Mesendoderm (in vitro differentiated cells): ENCODE measurements around the gene GPD1.

Experiments used
- DNase-seq: peaks from one replicate; pipeline ENCODE4 v3.0.0; 2013
- H2AK5ac ChIP-seq: 2 replicates; pipeline ENCODE4 v1.6.1; 2013; ENCODE audit warnings: low read length, inconsistent platforms
- H2BK120ac ChIP-seq: 2 replicates; pipeline ENCODE4 v1.6.1; 2013; ENCODE audit warnings: low read depth, mild to moderate bottlenecking, low read length, moderate library complexity, mixed read lengths
- H2BK15ac ChIP-seq: replicated peaks from 2 replicates; pipeline ENCODE4 v1.6.1; 2013; ENCODE audit warnings: low read depth, mild to moderate bottlenecking, moderate library complexity
- H2BK5ac ChIP-seq: 2 replicates; pipeline ENCODE4 v1.6.1; 2013; ENCODE audit warnings: low read length, inconsistent platforms
- H3K18ac ChIP-seq: 2 replicates; pipeline ENCODE4 v1.6.1; 2013; ENCODE audit warnings: mild to moderate bottlenecking, low read length, mixed read lengths
- H3K23ac ChIP-seq: one replicate; pipeline ENCODE4 v1.6.1; 2013; ENCODE audit warnings: low read length
- H3K27ac ChIP-seq: 2 replicates; pipeline ENCODE4 v1.5.1; 2013; ENCODE audit warnings: low read depth, mild to moderate bottlenecking, inconsistent platforms, low read length, moderate library complexity
- H3K27me3 ChIP-seq: 2 replicates; pipeline ENCODE4 v1.6.1; 2013; ENCODE audit warnings: low read length, control low read depth, mild to moderate bottlenecking, inconsistent platforms; ENCODE audit not compliant: insufficient read depth, poor library complexity
- H3K36me3 ChIP-seq: 2 replicates; pipeline ENCODE4 v1.6.1; 2013; ENCODE audit warnings: low read length, inconsistent platforms; ENCODE audit not compliant: control insufficient read depth, insufficient read depth
- H3K4ac ChIP-seq: one replicate; pipeline ENCODE4 v1.6.1; 2013; ENCODE audit warnings: low read depth, mild to moderate bottlenecking, low read length, moderate library complexity
- H3K4me1 ChIP-seq: 2 replicates; pipeline ENCODE4 v1.6.1; 2013; ENCODE audit warnings: low read depth, low read length, inconsistent platforms; ENCODE audit not compliant: control insufficient read depth
- H3K4me2 ChIP-seq: 2 replicates; pipeline ENCODE4 v1.6.1; 2013; ENCODE audit warnings: low read length
- H3K4me3 ChIP-seq: 2 replicates; pipeline ENCODE4 v1.5.1; 2013; ENCODE audit warnings: mild to moderate bottlenecking, low read length
- H3K56ac ChIP-seq: one replicate; pipeline ENCODE4 v1.6.1; 2013; ENCODE audit warnings: low read length
- H3K79me1 ChIP-seq: 2 replicates; pipeline ENCODE4 v1.6.1; 2013; ENCODE audit warnings: low read length, inconsistent platforms
- H3K79me2 ChIP-seq: 2 replicates; pipeline ENCODE4 v1.6.1; 2013; ENCODE audit warnings: mild to moderate bottlenecking, low read length; ENCODE audit not compliant: control insufficient read depth, insufficient read depth
- H3K9ac ChIP-seq: 2 replicates; pipeline ENCODE4 v1.6.1; 2013; ENCODE audit warnings: low read length, inconsistent platforms
- H4K5ac ChIP-seq: one replicate; pipeline ENCODE4 v1.6.1; 2013; ENCODE audit warnings: low read length
- H4K8ac ChIP-seq: one replicate; pipeline ENCODE4 v1.6.1; 2013; ENCODE audit warnings: low read depth, mild to moderate bottlenecking, control low read depth, low read length, moderate library complexity
- WGBS: extraction: QIAGEN DNeasy Blood & Tissue Kit; methylation state at CpG from one replicate; pipeline ENCODE4 v1.1.7; 2013; ENCODE audit warnings: low lambda C conversion rate, missing lambda C conversion rate; ENCODE audit not compliant: insufficient coverage; ENCODE audit errors: extremely low coverage; 5-methylcytosine and 5-hydroxymethylcytosine counted together

The GPD1 gene

DNA sequence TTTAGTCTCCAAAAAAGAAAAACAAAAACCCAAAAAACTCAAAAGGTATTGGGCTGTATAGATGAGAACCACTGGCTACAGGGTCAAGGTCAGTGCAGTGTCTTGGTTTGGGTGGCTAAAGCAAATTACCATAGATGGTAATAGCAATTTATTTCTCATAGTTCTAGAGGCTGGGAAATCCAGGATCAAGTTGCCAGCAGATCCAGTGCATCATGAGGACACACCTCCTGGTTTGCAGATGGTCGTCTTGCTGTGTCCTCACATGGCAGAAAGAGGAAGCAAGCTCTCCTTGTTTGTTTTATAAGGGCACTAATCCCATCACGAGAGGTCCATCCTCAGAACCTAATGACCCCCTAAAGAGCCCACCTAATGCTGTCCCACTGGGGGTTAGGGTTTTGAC lies 19.4 kb downstream of the GPD1 start:
- Histone ChIP-seq H3K56ac (no peak overlapping the region), H2BK5ac (no peak overlapping the region), H2AK5ac (no peak overlapping the region), H3K27me3 (no peaks in the 10 kb centered on the region), H3K4me3 (no peak overlapping the region), H3K9ac (no peak overlapping the region), H2BK15ac (no peak overlapping the region), H3K4ac (no peak overlapping the region), H3K4me2 (no peak overlapping the region), H4K8ac (no peak overlapping the region), H3K79me1 (no peaks in the 10 kb centered on the region), H2BK120ac (no peak overlapping the region), H4K5ac (no peak overlapping the region), H3K23ac (no peak overlapping the region), H3K36me3 (no peaks in the 10 kb centered on the region), H3K4me1 (no peaks in the 10 kb centered on the region), H3K79me2 (no peaks in the 10 kb centered on the region), H3K18ac (no peak overlapping the region), H3K27ac (no peak overlapping the region)
- WGBS = no CpG with 5 or more reads among the region's 2 CpGs
- no peak for DNase-seq

DNA sequence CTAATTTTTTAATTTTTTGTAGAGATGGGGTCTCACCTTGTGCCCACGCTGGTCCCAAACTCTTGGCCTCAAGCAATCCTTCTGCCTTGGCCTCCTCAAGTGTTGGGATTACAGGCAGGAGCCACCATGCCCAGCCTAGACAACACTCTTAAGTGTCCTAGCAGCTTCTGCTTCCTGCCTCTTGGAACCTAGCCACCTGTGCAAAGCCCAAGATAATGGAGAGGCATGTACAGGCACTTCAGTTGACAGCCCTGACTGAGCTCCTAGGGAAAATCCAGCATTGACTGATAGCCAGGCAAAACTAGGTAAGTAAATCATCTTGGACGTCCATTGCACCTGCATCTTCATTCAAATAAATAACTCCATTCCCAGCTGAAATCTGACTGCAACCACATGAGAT lies 23.7 kb downstream of the GPD1 start:
- Histone ChIP-seq H2BK5ac (no peak overlapping the region), H3K9ac (no peak overlapping the region), H3K23ac (no peak overlapping the region), H2AK5ac (no peak overlapping the region), H2BK120ac (no peak overlapping the region), H4K8ac (no peak overlapping the region), H3K4ac (no peak overlapping the region), H3K79me1 (no peaks in the 10 kb centered on the region), H3K27me3 (no peaks in the 10 kb centered on the region), H4K5ac (no peak overlapping the region), H3K79me2 (no peaks in the 10 kb centered on the region), H3K27ac (no peak overlapping the region), H3K4me3 (no peak overlapping the region), H3K56ac (no peak overlapping the region), H3K4me2 (no peak overlapping the region), H3K18ac (no peak overlapping the region), H2BK15ac (no peak overlapping the region), H3K4me1 (no peaks in the 10 kb centered on the region), H3K36me3 (peaks cover 14% of the 10 kb centered on the region)
- no CpG with 5 or more reads among the region's 2 CpGs for WGBS
- DNase-seq = no peak

DNA sequence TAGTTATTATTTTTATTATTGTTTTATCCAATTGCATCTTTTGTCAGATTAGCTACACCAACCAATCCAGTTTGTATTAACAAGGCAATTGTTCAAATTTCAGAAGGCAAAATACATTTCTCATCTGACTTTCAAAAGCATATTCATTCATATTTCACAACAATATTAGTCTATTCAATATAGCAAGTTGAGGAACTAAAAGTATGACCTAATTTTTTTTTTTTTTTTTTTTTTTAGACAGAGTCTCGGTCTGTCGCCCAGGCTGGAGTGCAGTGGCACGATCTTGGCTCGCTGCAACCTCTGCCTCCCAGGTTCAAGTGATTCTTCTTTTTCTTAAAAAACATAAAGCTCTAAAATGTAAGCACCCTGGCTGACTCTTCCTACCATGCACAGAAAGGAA lies 25.5 kb downstream of the GPD1 start:
- Histone ChIP-seq H3K9ac (no peak overlapping the region), H4K5ac (no peak overlapping the region), H3K36me3 (peaks cover 18% of the 10 kb centered on the region), H2BK15ac (no peak overlapping the region), H3K23ac (no peak overlapping the region), H2AK5ac (no peak overlapping the region), H3K4ac (no peak overlapping the region), H3K56ac (no peak overlapping the region), H3K4me3 (no peak overlapping the region), H4K8ac (no peak overlapping the region), H3K4me2 (no peak overlapping the region), H3K79me2 (no peaks in the 10 kb centered on the region), H2BK5ac (no peak overlapping the region), H3K79me1 (no peaks in the 10 kb centered on the region), H3K27ac (no peak overlapping the region), H3K18ac (no peak overlapping the region), H3K27me3 (no peaks in the 10 kb centered on the region), H2BK120ac (no peak overlapping the region), H3K4me1 (no peaks in the 10 kb centered on the region)
- no CpG with 5 or more reads among the region's 4 CpGs for WGBS
- DNase-seq = no peak

DNA sequence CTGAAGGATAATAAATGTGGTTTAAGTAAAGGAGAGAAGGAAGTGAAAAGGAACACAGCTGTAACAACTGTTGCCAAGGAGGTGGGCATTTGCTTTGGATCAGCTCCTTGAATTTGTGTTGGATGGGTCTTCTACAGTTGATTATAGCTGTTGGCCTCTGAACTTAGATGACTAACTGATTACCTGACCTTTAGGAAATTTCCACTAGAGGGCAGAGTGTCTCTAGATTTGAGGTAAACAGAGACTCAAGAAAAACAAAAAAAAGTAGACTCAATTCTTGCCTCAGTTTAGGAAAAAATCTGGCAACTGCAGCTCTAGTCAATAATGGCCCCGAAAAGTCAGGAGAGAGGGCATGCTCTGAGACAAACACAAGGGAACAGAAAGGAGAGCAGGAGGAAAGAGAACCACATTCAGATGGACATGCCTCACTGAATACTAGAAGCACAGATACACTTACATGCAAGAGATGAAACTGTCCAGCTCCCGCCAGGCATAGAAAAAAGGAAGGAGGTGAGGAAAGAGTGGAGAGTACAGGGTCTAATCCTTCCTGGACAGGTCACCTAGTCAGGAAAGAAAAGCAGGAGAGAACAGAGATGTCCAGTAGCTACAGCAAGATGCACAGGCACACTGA lies 28.8 kb downstream of the GPD1 start:
- Histone ChIP-seq H3K79me2 (no peaks in the 10 kb centered on the region), H3K27ac (no peak overlapping the region), H3K4me2 (no peak overlapping the region), H3K56ac (no peak overlapping the region), H4K5ac (no peak overlapping the region), H2BK120ac (no peak overlapping the region), H3K36me3 (peaks cover 24% of the 10 kb centered on the region), H3K4me3 (no peak overlapping the region), H3K27me3 (no peaks in the 10 kb centered on the region), H3K79me1 (no peaks in the 10 kb centered on the region), H2BK5ac (no peak overlapping the region), H3K9ac (no peak overlapping the region), H4K8ac (no peak overlapping the region), H3K4ac (no peak overlapping the region), H2BK15ac (no peak overlapping the region), H3K23ac (no peak overlapping the region), H2AK5ac (no peak overlapping the region), H3K18ac (no peak overlapping the region), H3K4me1 (no peaks in the 10 kb centered on the region)
- peak; percentile 54 for DNase-seq
- WGBS = no CpG with 5 or more reads among the region's 2 CpGs

DNA sequence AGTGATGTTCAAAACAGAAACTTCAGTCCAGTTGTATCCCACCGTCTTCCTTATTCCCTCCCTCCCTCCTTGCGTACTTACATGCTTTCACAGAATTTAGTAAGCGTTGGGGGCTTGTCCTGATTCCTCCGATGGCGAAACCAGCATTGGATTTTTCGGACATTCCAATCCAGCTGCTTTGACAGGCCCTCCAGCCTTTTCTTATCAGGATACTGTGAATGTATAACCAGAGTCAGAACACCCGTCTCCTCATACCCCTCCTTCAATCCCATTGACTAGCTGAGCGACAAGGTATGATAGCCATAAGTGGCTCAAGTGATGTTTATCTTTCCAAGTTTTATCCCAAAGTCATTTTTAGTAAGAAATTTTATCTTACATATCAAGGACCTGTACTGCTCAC lies 39.2 kb downstream of the GPD1 start:
- Histone ChIP-seq H2BK120ac (no peak overlapping the region), H3K4ac (no peak overlapping the region), H3K18ac (no peak overlapping the region), H3K27me3 (no peaks in the 10 kb centered on the region), H4K8ac (no peak overlapping the region), H4K5ac (no peak overlapping the region), H3K79me1 (peaks cover 1% of the 10 kb centered on the region), H3K56ac (no peak overlapping the region), H2BK15ac (no peak overlapping the region), H3K9ac (no peak overlapping the region), H2BK5ac (no peak overlapping the region), H3K23ac (no peak overlapping the region), H2AK5ac (no peak overlapping the region), H3K4me1 (no peaks in the 10 kb centered on the region), H3K4me2 (no peak overlapping the region), H3K79me2 (no peaks in the 10 kb centered on the region), H3K36me3 (no peaks in the 10 kb centered on the region), H3K4me3 (no peak overlapping the region), H3K27ac (no peak overlapping the region)
- no peak for DNase-seq
- WGBS = no CpG with 5 or more reads among the region's 8 CpGs

DNA sequence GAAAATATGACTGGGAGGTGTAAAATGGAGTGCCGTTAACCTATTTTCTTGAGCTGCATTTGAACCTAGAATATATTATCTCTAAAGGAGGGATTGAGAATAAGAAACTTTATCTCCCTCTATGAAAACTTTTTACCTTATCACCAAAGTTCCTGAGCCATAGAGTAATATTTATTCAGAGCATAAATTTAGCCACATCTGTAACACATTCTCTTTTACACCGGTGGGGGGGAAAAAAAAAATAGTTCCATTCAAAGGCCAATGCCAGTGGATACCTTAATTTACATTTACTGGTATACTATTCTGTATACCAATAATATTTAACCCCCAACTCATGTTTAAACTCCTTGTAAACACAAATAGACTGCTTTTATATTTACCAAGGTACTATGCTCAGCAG lies 41.6 kb downstream of the GPD1 start:
- no peak overlapping the region for H3K9ac ChIP-seq
- no CpG with 5 or more reads among the region's 2 CpGs for WGBS

More for the DNA sequence above, 41.6 kb downstream of the GPD1 start:
- H3K56ac ChIP-seq = no peak overlapping the region
- no peaks in the 10 kb centered on the region for H3K4me1 ChIP-seq
- peaks cover 3% of the 10 kb centered on the region for H3K79me1 ChIP-seq
- no peak overlapping the region for H2BK5ac ChIP-seq
- no peak overlapping the region for H3K27ac ChIP-seq
- H3K4me3 ChIP-seq = no peak overlapping the region
- no peak overlapping the region for H2AK5ac ChIP-seq
- H4K5ac ChIP-seq = no peak overlapping the region
- H3K23ac ChIP-seq = no peak overlapping the region
- no peak overlapping the region for H4K8ac ChIP-seq
- no peak overlapping the region for H2BK15ac ChIP-seq
- no peak overlapping the region for H3K4ac ChIP-seq
- no peaks in the 10 kb centered on the region for H3K27me3 ChIP-seq
- no peaks in the 10 kb centered on the region for H3K36me3 ChIP-seq
- H3K18ac ChIP-seq = no peak overlapping the region
- H3K4me2 ChIP-seq = no peak overlapping the region
- DNase-seq = no peak
- no peak overlapping the region for H2BK120ac ChIP-seq
- H3K79me2 ChIP-seq = peaks cover 2% of the 10 kb centered on the region
